Activated CD4-positive, alpha-beta T cell treated with anti-CD3 and anti-CD28 coated beads, Interleukin-10, Interleukin-2, amounts not matched to agents 100 ng/mL and 50 ng/mL, durations not matched to agents 16 hours and 8 hours (primary cell): ENCODE data around the gene NRARP.
A peak's percentile ranks its signal among the peaks of the same experiment; 100 is the strongest.

ENCODE experiments used
- DNase-seq: peaks from one replicate; pipeline ENCODE4 v3.0.0-alpha.2; 2020

Gene NRARP

DNA sequence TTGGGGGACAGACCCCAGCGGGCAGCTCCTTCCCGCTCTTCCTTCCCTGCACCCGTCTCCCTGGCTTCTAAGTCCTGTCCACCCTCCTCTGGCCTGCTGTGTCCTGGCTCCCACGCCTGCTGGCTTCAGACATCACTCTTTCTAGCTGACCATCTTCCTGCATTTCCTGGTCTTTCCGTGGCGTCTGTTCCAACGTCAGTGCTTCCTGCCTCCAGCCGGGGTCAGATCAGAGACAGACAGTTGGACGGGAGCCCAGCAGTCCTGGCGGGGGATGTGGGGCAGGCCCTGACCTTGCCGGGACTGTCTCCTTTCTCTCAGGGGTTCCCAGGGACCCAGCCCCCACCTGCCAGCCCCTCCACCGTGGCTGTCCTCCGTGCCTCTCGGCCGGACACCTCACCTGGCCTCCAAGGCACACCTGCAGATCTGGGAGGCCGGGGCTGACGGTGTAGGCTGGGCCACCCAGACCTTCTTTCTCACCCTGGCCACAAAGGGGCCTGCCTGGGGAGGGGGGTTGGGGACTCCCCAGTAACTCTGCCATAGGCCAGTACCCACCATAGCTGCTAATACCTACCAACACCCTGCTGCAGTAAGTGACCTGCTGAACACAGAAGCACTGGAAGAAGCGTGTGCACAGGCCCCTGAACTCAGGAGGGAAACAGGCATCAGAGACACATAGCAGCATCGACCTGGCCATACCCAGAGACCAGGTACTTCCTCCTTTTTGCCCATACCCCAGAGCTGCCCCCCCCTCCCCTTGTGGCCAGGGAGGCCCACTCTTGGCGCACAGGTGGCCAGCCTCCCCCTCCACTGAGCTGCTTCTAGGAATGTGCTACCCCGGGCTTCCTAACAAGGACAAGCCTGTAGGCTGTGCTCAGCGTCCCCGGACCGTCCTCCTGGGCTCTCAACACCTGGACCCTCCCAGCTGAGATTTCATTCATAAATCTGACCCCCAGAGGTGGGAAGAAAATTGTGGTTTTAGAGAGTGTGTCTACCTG lies 5.1 kb downstream of the NRARP start:
- DNase-seq: no peak

DNA sequence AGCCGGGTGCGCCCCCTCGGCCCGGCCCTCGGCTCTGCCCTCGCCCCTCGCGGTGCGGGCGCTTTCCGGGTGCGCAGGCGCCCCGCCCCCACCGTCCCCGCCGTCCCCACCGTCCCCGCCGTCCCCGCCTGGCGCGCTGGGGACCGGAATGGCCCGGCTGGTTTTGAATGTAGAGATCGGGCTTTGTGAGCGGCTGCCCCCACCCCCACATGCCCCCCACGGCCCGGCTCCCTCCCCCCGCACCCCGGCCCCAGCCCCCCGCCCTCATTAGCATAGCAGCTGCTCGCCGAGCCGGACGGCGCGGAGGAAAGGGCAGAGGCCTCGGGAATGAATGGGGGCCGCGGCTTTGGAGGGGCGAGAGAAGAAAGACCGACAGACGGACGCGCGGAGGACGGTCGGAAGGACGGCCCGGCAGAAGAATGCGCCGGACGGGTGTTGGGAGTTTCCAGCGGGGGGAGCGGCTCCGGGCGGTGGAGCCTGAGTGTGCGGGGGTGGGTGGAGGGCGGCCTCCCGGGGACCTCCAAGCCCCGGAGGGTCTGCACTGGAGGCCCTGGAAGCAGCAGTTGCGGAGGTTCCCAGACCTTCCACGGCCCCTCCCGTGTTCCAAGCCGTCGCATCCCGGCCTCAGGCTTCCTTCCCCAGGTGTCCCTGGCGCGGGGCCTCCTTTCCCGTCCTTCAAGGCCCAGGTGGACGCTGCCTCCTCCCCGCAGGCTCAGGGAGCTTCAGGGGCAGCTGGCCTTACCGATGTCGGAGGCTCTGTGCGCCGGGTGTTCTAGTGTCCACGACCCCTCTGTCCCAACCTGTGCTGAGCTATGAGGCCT lies 6.0 kb downstream of the NRARP start:
- DNase-seq: no peak

- DNase-seq: peak; percentile 55
Measured at GRCh38 chr9:137295238-137295811, 6.7 kb downstream of the NRARP start.

DNA sequence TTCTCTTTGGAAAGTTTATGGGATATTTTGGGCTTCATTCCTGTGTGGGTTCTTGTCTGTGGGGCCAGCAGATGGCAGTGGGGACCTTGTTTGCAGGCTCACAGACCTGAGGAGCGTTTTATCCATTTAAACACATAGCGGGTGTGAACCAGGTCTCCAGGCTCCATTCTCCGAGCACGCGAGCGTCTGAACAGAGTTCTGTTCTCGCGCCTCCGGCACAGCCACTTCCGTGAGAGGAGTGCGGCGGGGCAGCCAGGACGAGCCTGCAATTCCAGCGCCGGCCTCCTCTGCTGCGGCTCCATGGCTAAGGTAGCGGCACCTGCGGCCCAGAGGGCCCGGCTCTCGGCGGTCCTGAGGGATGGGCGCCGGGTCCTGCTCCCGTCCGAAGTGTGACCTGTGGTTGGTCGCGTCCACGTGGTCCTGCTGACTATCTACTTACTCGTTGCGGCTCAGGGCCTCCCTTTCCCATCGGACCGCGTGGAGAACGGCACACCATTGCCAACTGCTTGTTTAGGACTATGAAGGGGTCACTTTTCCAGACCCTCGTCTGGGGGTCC lies 7.3 kb downstream of the NRARP start:
- DNase-seq: no peak

DNA sequence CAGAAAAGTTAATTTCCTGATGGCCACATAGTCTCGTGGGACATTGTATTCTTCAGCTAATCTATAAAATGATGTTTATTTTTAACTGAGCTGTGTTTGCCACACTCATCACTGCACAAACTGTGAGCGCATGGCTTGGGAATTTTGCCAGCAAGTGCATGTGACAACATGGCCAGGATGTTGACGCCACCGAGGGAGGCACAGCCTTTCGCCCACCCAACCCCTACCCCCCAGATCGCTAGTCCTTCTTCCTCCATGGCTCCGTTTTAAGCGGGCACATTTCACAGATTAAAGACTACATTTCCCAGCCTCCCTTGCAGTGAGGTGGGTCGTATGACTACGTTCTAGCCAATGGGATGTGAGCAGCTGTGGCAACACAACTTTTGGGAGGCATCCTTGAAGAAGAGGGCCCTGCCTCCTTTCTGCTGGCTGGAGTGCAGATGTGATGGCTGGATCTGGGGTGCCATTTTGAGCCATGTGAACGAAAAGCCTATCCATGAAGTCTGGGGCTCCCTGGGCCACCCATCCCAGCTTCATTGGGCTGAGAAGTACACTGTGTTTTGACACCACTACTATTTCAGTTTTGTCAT lies 7.9 kb downstream of the NRARP start:
- DNase-seq: peak; percentile 68

DNA sequence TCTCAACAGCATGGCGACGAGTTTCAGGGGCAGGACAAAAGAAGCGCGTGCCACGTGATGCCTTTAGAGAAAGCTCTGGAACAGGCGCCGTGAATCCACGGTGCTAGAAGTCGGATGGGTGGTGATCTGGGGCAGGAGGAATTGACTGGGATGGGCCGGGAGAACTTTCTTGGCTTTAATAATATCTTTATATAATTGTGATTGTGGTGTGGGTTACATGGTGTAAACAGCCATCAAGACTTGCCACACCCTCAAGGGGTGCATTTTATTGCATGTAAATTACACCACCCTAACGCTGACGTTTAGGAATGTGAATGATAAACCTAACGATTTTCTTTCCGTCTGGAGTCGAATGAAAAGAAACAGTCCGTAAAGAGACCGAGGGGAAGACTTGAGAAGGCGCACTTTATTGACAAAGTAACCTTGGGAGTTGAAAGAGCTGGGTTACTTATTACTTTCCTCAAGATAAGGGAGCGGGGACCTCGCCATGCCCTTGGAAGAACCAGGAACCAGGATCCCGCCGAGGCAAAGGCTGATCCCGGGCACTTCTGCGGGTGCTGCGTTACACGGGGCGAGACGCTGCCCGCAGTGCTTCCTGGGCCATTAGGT lies 8.5 kb downstream of the NRARP start:
- DNase-seq: no peak

- DNase-seq: no peak
Measured at GRCh38 chr9:137293094-137293481, 9.0 kb downstream of the NRARP start.

GRCh38 chr9:137286975-137287383 lies 15.1 kb downstream of the NRARP start:
- peak; percentile 42 for DNase-seq

DNA sequence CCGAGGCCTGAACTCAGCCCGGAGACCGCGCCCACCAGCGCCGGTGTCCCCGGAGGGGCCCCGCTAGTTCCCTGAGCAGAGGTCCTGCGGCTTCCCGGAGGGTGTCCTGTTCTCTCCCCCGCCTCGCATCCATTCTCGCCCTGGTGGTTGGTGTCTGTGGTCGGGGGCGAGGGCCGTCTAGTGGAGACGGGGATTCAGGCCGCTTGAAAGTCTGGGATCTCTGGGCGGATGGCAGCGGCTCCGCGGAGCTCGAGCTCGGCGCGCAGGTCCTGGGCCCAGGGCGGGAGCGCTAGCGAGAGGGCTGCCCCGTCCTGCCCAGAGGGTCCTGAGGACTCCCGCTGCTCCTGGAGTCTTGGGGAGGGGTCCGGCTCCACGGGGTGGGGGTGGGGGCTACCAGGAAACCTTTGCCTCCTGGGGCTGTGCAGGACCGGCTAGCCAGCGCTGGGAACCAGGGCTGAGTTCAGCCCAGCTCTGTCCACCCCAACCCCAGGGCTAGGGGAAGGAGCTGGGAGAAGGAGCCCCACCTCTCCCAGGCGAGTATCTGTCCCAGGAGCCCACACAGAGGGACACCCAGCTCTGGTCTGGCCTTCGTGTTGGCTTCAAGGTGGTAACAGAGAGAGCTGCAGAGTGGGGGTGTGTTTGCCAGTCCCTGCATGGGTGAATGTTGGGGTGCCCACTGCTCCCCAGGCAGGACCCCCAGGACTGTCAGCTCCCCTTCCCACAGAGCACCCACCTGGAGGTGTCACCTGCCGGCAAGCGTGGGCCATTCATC lies 20.5 kb downstream of the NRARP start:
- DNase-seq: no peak

DNA sequence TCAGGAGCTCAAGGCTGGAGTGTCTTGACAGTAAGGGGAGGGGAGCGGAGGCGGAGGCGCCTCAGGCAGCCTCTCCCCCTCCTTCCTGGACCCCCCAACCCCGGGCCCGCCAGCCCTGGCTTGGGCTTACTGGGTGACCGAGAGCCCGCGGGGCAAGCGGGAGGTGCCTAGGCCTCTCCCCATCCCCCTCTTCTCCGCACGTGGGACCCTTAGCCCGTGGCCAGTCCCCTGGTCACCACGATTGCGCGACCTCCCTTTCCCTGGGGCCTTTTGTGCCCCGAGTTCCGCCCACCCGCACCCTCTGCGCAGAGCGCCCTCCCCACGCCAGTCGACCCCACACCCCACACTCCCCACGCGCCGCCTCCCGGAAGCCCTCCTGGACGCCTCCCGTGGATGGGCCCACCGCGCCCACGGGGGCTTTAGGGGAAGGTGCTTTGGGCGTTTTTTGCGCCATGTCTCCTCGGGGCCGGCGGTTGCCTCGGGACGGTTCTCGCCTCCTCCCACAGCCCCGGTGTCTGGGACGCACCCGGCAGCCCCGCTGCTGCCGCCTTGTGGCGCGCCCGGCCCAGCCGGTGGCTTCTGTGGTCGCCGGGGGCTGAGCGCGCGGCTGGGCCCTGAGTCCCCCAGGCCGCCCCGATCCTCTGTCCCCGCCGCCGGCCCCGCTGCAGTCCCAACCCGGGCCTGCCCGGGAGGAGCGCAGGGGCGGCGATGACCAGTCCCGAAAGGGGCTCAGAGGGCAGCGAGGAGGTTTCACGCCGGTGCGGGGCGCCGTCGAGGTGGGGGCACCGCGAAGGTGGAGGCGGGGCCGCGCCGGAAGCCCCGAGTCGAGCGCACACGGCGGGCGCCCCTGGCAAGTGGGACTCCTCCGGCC lies 21.4 kb downstream of the NRARP start:
- no peak for DNase-seq

GRCh38 chr9:137279741-137280473 lies 22.2 kb downstream of the NRARP start:
- DNase-seq: no peak

- no peak for DNase-seq
Measured at GRCh38 chr9:137278721-137279711, 23.1 kb downstream of the NRARP start.

DNA sequence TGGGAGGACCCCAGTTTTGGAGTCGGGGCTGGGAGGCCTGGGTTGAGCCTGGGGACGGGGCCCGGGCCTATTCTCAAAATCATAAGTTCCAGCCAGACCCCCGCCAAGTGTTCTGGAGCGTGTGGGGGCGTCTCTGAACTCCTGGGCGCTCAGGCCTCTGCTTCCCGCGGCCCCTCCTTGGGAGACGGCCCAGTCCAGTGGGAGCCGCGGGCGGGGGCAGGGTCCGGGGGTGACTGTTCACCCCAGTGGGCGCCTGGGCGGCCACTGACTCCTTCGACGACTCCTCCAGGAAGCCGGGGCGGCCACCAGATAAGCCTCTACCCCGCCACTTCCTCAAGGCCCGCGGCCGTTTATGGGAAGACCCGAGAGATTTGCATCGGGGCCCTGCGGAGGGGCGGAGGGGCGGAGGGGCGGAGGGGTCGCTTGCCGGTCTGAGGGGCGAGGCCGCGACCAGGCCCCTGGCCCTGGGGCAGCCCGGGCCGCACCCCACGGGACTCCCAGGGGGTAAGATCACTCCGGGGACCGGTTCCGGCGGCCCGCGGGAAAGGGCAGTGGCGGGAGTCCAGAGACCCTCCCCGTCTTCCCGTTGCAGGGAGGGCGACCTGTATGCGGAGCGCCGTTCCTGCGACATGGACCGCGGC lies 23.9 kb downstream of the NRARP start:
- no peak for DNase-seq

DNA sequence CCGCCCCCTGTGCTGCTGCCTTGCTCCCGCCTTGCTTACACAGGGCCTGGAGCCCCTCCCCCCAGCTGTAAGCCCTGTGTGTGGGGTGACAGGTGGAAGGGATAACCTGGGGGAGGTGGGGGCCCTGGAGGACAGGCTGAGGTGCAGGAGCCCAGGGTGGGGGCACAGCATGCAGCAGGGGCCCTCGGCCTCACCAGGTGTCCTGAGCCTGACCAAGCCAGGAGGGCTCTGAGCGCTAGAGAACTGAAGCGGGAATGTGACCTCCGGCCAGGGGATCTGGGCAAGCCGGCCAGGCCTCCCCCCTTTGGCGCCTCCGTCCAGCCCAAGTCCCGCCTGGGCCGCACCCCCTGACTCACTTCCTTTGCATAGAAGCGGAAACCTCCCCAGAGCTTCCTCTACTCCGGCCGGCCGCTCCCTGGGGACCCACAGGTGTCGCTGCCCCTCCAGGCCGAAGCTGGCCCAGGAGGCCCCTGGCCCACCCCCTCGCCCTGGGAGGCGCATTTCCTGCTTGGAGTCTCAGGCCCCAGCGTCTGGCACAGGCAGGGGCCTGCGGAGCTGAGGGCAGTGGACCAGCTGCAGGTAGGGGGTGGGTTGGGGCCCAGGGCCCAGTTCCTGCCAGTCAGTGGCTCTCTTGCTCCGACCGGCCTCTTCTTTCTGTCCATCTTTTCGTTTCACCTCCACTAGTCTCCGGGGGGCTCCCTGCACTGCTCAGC lies 24.6 kb downstream of the NRARP start, which contains the start of gene TOR4A:
TOR4A (plus strand) TSS at position 398 of the 713 bp plus-strand sequence. CDS start 964 bp downstream, outside the sequence.
- DNase-seq: peak; percentile 69

DNA sequence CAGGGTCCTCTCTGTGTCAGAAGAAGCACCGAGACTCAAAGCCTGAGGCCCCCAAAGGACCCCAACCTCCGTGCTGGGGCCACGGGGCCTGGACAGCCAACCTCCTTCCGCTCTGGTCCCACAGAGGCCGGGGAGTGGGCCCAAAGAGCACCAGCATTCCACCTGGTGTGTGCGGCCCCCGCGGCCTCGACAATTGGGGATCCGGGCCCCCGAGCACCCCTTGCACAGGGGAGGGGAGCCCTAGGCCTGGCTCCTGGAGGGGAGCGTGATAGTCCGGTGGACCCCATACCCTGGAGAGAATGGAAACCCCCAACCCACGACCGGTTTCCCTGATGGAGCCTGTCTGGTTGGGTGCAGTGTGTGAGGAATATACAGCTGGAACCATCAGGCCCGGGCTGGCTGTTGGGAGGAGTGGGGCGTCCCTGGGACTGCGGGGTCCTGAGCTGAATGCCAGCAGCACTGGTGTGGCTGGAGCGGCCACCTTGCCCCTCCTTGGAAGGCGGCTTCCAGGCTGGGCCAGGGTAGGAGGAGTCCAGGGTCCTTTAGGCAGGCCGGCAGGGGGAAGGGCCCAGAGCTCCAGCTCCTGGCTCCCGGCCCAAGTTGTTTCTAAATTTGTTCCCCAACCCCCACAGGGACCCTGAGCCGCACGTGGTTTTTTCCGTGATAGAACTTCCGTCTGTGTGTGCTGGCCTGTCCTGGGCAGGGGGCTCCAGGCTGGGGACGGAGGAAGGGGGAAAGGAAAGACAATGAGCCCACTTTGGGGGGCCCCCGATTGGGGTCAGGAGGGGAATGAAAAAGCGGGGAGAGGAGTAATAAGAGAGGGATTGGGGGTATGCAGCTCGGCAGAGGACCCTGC lies 25.4 kb downstream of the NRARP start:
- DNase-seq: no peak
